VCaP (cell line): ENCODE results near the gene NXN.
"Not testable (repeated sequence)": the region's sequence is repeated elsewhere in the genome, so short reads cannot be mapped to it uniquely, and the experiment has no call there.

ENCODE experiments used
- H3K27ac ChIP-seq: fragments of 450-650 bp; 2 replicates; pipeline ENCODE4 v1.5.1; 2017
- CTCF ChIP-seq: fragments of 450-650 bp; conservative IDR thresholded peaks from 2 replicates; pipeline ENCODE4 v1.5.1; 2017; ENCODE audit warnings: mild to moderate bottlenecking, moderate library complexity

The NXN gene

GRCh38 chr17:860805-861204 is 118.8 kb downstream of the NXN start:
- H3K27ac ChIP-seq = no peak overlapping the region
- TF ChIP-seq CTCF = no peak

- H3K27ac ChIP-seq = no peak overlapping the region
- TF ChIP-seq CTCF = no peak
Measured at GRCh38 chr17:859824-860195, 119.8 kb downstream of the NXN start.

- TF ChIP-seq CTCF = no peak
- no peak overlapping the region for H3K27ac ChIP-seq
Measured at GRCh38 chr17:859061-859823, 120.3 kb downstream of the NXN start.

GRCh38 chr17:856149-856548 is 123.4 kb downstream of the NXN start:
- H3K27ac ChIP-seq = 0 out of 2 replicates have a peak overlapping the region, but pooled peaks have one; percentile 28
- TF ChIP-seq CTCF = no peak

GRCh38 chr17:855569-855968 is 124.0 kb downstream of the NXN start:
- peak overlapping the region; percentile 28; the same call in 1 of the 2 replicates for H3K27ac ChIP-seq
- no peak for TF ChIP-seq CTCF

- not testable (repeated sequence) for H3K27ac ChIP-seq
Measured at GRCh38 chr17:852850-853249, 126.7 kb downstream of the NXN start.

GRCh38 chr17:852349-852748 is 127.2 kb downstream of the NXN start:
- H3K27ac ChIP-seq = no peak overlapping the region
- TF ChIP-seq CTCF = no peak

GRCh38 chr17:851924-852323 is 127.7 kb downstream of the NXN start:
- H3K27ac ChIP-seq = no peak overlapping the region
- TF ChIP-seq CTCF = no peak
